K562 (cell line): Measurements from ENCODE around the gene PROKR1. TPM values are rescaled to one million over a fixed set of nuclear protein-coding genes. Genes with fewer than 3 reads are reported as not detected.

Experiments used
- CHD1 ChIP-seq: fragments of 200-600 bp; sonication (generic); IDR thresholded peaks from one replicate; pipeline ENCODE4 v1.6.1; 2012; ENCODE audit warnings: mild to moderate bottlenecking, moderate library complexity, low read length, inconsistent platforms
- FIP1L1 ChIP-seq: fragments of 200-400 bp; formaldehyde crosslinking; IDR thresholded peaks from 2 replicates; pipeline ENCODE4 v1.6.1; 2018; ENCODE audit warnings: mild to moderate bottlenecking, low read depth, low read length; ENCODE audit not compliant: poor library complexity, severe bottlenecking
- SIN3A ChIP-seq, 2 experiments: fragments of 150-350 bp in 1 of 2; IDR thresholded peaks; 2 replicates each; pipeline ENCODE4 v1.6.1; 2011 to 2016; ENCODE audit warnings: borderline replicate concordance in 2 of 2, low read depth in 2 of 2, low read length in 2 of 2, mild to moderate bottlenecking in 2 of 2, moderate library complexity in 2 of 2; ENCODE audit not compliant: control insufficient read depth in 1 of 2
- ZNF140 ChIP-seq: fragments of 250-450 bp; sonication (Bioruptor Pico); IDR thresholded peaks from 2 replicates; pipeline ENCODE4 v1.8.0; 2021; ENCODE audit warnings: moderate library complexity, mild to moderate bottlenecking, inconsistent platforms
- ZNF316 ChIP-seq: fragments of 450-650 bp; IDR thresholded peaks from 2 replicates; pipeline ENCODE4 v1.6.1; 2016
- ZSCAN29 ChIP-seq: fragments of 450-650 bp; IDR thresholded peaks from 2 replicates; pipeline ENCODE4 v1.6.1; 2017
- polyA plus RNA-seq, 8 experiments: library from polyadenylated mRNA; depleted of rRNA in 4 of 8; stranded (reverse) in 5 of 8; unstranded in 3 of 8; fragments of >200 nt; fragmentation: Nextera tagmentation in 2 of 8; fragmentation: Illumina TruSeq in 1 of 8; extraction: Ambion mirVana in 2 of 8; extraction: Trizol in 1 of 8; gene quantifications; 2 replicates each; pipeline versions ENCODE4 v1.2.1 to v1.2.3, GENCODE V29; 2011 to 2014; ENCODE audit warnings: inconsistent platforms in 1 of 8, missing spikeins in 1 of 8
- total RNA-seq, 7 experiments: library from RNA; depleted of rRNA in 6 of 7; stranded (reverse); fragments of >200 nt in 6 of 7; fragmentation: Illumina TruSeq in 2 of 7; extraction: Trizol in 2 of 7; gene quantifications; 2 replicates each; pipeline versions ENCODE4 v1.2.1 to v1.2.3, GENCODE V29; 2011 to 2021; ENCODE audit warnings: low replicate concordance in 1 of 7
- TF ChIP-seq, protein P1 (sequence below): fragments of 450-650 bp; IDR thresholded peaks from 2 replicates; pipeline ENCODE4 v1.6.1; 2016; ENCODE audit warnings: low read depth
- TF ChIP-seq, protein P2 (sequence below), 2 experiments: fragments of 450-650 bp in 1 of 2; sonication (generic) in 1 of 2; formaldehyde crosslinking in 1 of 2; IDR thresholded peaks in 1 of 2; conservative IDR thresholded peaks in 1 of 2; 2 replicates each; pipeline versions ENCODE4 v1.6.1 to v1.8.1; 2016 to 2023; ENCODE audit warnings: mild to moderate bottlenecking in 2 of 2, moderate library complexity in 2 of 2, inconsistent platforms in 1 of 2, missing genetic modification reagents in 1 of 2
- TF ChIP-seq, protein P3 (sequence below): sonication (generic); formaldehyde crosslinking; IDR thresholded peaks from 2 replicates; pipeline ENCODE4 v1.9.0; 2022; ENCODE audit warnings: mild to moderate bottlenecking, missing genetic modification reagents
- TF ChIP-seq, protein P4 (sequence below): IDR thresholded peaks from 3 replicates; pipeline ENCODE4 v1.6.1; 2011; ENCODE audit warnings: borderline replicate concordance, mild to moderate bottlenecking, moderate library complexity; ENCODE audit not compliant: insufficient read length; ENCODE audit errors: extremely low read depth
- TF ChIP-seq, protein P5 (sequence below): sonication (generic); formaldehyde crosslinking; IDR thresholded peaks from 2 replicates; pipeline ENCODE4 v1.8.0; 2022; ENCODE audit warnings: missing genetic modification reagents, mild to moderate bottlenecking, moderate library complexity, borderline replicate concordance

The PROKR1 gene
- total and polyA plus RNA-seq, 9 of the 15 experiments (the other 6 are each of a cell fraction or from before 2014, with no cell fraction given) = 0.01 to 0.18 (median 0.09) TPM; not detected in 1

DNA sequence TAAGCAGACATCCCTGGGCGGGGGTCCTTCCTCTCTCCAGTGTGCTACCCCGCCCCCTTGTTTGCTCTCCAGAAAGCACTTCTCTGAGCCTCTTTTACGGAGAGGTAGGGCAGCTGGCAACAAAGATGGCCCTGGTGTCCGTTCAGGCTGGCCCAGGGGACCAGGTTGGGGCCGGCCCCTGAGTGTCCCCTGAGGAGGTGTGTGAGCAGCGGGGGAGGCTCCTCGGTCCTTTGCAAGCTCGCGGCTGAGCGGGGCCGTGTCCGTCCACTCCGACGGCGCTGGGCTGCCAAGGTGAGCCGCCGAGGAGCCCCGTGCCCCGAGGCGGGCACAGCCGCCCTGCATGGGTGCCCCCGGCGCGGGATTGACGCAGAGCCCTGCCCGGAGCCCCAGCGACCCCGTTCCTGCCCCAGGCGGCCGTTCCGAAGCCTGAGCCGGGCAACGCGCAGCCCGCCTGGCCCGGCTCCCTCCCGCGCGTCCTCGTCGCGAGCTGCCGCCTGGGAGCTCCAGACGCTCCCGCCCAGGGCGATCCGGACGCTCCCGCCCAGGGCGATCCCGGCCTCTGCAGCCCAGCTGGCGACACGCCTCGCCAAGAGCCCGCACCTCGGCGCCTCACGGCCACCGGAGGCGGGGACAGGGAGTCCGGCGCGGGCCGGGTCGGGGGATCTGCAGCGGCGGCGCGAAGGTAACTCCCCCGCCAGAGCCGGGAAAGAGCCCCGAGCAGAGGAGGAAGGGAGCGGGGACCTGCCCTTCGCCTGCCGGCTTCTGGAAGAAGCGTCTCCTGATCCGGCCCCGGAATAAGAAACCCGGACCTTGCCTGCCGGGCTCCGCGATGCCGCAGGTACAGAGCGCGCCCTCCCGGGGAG is at the start of gene PROKR1 (continued):
- TF ChIP-seq, protein P1, sequence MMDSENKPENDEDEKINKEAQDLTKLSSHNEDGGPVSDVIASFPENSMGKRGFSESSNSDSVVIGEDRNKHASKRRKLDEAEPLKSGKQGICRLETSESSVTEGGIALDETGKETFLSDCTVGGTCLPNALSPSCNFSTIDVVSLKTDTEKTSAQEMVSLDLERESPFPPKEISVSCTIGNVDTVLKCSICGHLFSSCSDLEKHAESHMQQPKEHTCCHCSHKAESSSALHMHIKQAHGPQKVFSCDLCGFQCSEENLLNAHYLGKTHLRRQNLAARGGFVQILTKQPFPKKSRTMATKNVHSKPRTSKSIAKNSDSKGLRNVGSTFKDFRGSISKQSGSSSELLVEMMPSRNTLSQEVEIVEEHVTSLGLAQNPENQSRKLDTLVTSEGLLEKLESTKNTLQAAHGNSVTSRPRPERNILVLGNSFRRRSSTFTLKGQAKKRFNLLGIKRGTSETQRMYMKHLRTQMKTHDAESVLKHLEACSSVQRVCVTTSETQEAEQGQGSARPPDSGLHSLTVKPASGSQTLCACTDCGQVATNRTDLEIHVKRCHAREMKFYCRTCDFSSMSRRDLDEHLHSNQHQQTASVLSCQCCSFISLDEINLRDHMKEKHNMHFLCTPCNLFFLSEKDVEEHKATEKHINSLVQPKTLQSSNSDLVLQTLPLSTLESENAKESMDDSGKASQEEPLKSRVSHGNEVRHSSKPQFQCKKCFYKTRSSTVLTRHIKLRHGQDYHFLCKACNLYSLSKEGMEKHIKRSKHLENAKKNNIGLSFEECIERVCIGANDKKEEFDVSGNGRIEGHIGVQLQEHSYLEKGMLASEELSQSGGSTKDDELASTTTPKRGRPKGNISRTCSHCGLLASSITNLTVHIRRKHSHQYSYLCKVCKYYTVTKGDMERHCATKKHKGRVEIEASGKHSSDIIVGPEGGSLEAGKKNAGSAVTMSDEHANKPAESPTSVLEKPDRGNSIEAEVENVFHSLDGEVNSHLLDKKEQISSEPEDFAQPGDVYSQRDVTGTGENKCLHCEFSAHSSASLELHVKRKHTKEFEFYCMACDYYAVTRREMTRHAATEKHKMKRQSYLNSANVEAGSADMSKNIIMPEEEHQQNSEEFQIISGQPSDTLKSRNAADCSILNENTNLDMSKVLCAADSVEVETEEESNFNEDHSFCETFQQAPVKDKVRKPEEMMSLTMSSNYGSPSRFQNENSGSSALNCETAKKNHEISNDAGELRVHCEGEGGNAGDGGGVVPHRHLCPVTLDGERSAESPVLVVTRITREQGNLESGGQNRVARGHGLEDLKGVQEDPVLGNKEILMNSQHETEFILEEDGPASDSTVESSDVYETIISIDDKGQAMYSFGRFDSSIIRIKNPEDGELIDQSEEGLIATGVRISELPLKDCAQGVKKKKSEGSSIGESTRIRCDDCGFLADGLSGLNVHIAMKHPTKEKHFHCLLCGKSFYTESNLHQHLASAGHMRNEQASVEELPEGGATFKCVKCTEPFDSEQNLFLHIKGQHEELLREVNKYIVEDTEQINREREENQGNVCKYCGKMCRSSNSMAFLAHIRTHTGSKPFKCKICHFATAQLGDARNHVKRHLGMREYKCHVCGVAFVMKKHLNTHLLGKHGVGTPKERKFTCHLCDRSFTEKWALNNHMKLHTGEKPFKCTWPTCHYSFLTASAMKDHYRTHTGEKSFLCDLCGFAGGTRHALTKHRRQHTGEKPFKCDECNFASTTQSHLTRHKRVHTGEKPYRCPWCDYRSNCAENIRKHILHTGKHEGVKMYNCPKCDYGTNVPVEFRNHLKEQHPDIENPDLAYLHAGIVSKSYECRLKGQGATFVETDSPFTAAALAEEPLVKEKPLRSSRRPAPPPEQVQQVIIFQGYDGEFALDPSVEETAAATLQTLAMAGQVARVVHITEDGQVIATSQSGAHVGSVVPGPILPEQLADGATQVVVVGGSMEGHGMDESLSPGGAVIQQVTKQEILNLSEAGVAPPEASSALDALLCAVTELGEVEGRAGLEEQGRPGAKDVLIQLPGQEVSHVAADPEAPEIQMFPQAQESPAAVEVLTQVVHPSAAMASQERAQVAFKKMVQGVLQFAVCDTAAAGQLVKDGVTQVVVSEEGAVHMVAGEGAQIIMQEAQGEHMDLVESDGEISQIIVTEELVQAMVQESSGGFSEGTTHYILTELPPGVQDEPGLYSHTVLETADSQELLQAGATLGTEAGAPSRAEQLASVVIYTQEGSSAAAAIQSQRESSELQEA = no peak
- TF ChIP-seq FIP1L1 = peak; percentile 20
- no peak for TF ChIP-seq SIN3A (IDR thresholded peaks at IDR 0.05; ENCODE audit: borderline replicate concordance in 2 of 2, control insufficient read depth in 1 of 2, low read depth in 2 of 2, low read length in 2 of 2)
- TF ChIP-seq ZNF316 = no peak
- TF ChIP-seq ZSCAN29 = no peak
- TF ChIP-seq, protein P2, sequence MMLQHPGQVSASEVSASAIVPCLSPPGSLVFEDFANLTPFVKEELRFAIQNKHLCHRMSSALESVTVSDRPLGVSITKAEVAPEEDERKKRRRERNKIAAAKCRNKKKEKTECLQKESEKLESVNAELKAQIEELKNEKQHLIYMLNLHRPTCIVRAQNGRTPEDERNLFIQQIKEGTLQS (IDR thresholded peaks at IDR 0.05) = no peak
- TF ChIP-seq, protein P2 (CRISPR knock-in tag; conservative IDR thresholded peaks at IDR 0.05) = no peak
- no peak for TF ChIP-seq ZNF140
- TF ChIP-seq CHD1 = no peak
- TF ChIP-seq, protein P3, sequence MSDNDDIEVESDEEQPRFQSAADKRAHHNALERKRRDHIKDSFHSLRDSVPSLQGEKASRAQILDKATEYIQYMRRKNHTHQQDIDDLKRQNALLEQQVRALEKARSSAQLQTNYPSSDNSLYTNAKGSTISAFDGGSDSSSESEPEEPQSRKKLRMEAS = 0 out of 2 replicates have a peak, but pooled peaks have one; percentile 19
- TF ChIP-seq, protein P4, sequence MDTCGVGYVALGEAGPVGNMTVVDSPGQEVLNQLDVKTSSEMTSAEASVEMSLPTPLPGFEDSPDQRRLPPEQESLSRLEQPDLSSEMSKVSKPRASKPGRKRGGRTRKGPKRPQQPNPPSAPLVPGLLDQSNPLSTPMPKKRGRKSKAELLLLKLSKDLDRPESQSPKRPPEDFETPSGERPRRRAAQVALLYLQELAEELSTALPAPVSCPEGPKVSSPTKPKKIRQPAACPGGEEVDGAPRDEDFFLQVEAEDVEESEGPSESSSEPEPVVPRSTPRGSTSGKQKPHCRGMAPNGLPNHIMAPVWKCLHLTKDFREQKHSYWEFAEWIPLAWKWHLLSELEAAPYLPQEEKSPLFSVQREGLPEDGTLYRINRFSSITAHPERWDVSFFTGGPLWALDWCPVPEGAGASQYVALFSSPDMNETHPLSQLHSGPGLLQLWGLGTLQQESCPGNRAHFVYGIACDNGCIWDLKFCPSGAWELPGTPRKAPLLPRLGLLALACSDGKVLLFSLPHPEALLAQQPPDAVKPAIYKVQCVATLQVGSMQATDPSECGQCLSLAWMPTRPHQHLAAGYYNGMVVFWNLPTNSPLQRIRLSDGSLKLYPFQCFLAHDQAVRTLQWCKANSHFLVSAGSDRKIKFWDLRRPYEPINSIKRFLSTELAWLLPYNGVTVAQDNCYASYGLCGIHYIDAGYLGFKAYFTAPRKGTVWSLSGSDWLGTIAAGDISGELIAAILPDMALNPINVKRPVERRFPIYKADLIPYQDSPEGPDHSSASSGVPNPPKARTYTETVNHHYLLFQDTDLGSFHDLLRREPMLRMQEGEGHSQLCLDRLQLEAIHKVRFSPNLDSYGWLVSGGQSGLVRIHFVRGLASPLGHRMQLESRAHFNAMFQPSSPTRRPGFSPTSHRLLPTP = no peak
- TF ChIP-seq, protein P5, sequence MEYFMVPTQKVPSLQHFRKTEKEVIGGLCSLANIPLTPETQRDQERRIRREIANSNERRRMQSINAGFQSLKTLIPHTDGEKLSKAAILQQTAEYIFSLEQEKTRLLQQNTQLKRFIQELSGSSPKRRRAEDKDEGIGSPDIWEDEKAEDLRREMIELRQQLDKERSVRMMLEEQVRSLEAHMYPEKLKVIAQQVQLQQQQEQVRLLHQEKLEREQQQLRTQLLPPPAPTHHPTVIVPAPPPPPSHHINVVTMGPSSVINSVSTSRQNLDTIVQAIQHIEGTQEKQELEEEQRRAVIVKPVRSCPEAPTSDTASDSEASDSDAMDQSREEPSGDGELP (CRISPR knock-in tag) = peak; percentile 89
